HepG2 (cell line): Measurements from ENCODE around the gene PANK4. TPM values are rescaled to one million over a fixed set of nuclear protein-coding genes. Genes with fewer than 3 reads are reported as not detected.

Experiments
- BATF2 ChIP-seq: sonication (generic); formaldehyde crosslinking; IDR thresholded peaks from 2 replicates; pipeline ENCODE4 v1.8.0; 2022; ENCODE audit warnings: mild to moderate bottlenecking, missing genetic modification reagents, moderate library complexity
- CBX2 ChIP-seq, 2 experiments: fragments of 200-600 bp in 1 of 2; sonication (generic); formaldehyde crosslinking in 1 of 2; IDR thresholded peaks; 2 replicates each; pipeline versions ENCODE4 v1.7.0 to v1.8.1; 2018 to 2022; ENCODE audit warnings: low read depth in 2 of 2, low read length in 1 of 2, mild to moderate bottlenecking in 1 of 2, missing genetic modification reagents in 1 of 2
- CEBPB ChIP-seq: IDR thresholded peaks from 2 replicates; pipeline ENCODE4 v1.6.1; 2011; ENCODE audit warnings: low read depth, low read length, improper control_type of control experiment, borderline replicate concordance
- GPN1 ChIP-seq: sonication (generic); formaldehyde crosslinking; IDR thresholded peaks from 2 replicates; pipeline ENCODE4 v1.5.1; 2020; ENCODE audit warnings: missing genetic modification reagents, borderline replicate concordance
- IRF1 ChIP-seq: sonication (generic); formaldehyde crosslinking; IDR thresholded peaks from 2 replicates; pipeline ENCODE4 v1.4.0; 2020; ENCODE audit warnings: low read depth, mild to moderate bottlenecking, missing genetic modification reagents
- NCOA2 ChIP-seq: sonication (generic); formaldehyde crosslinking; IDR thresholded peaks from 2 replicates; pipeline ENCODE4 v1.8.0; 2022; ENCODE audit warnings: inconsistent platforms
- NFRKB ChIP-seq: fragments of 450-650 bp; IDR thresholded peaks from 2 replicates; pipeline ENCODE4 v1.6.1; 2017
- NKX3-1 ChIP-seq: sonication (generic); formaldehyde crosslinking; IDR thresholded peaks from 2 replicates; pipeline ENCODE4 v1.5.0; 2020; ENCODE audit warnings: missing genetic modification reagents
- SPEN ChIP-seq: sonication (generic); formaldehyde crosslinking; IDR thresholded peaks from 2 replicates; pipeline ENCODE4 v1.5.1; 2020; ENCODE audit warnings: low read depth, mild to moderate bottlenecking, missing genetic modification reagents
- TEF ChIP-seq: sonication (generic); formaldehyde crosslinking; IDR thresholded peaks from 2 replicates; pipeline ENCODE4 v1.5.0; 2020; ENCODE audit warnings: missing genetic modification reagents
- TERF1 ChIP-seq: sonication (generic); formaldehyde crosslinking; IDR thresholded peaks from 2 replicates; pipeline ENCODE4 v1.8.0; 2022; ENCODE audit warnings: mild to moderate bottlenecking, missing genetic modification reagents, moderate library complexity
- ZEB1 ChIP-seq: IDR thresholded peaks from 2 replicates; pipeline ENCODE4 v1.6.1; 2012; ENCODE audit warnings: mild to moderate bottlenecking, low read depth, inconsistent platforms; ENCODE audit not compliant: insufficient replicate concordance
- ZFY ChIP-seq: sonication (generic); formaldehyde crosslinking; IDR thresholded peaks from 2 replicates; pipeline ENCODE4 v1.4.0; 2020; ENCODE audit warnings: missing genetic modification reagents
- ZNF552 ChIP-seq: sonication (generic); formaldehyde crosslinking; IDR thresholded peaks from 2 replicates; pipeline ENCODE4 v1.9.0; 2022; ENCODE audit warnings: missing genetic modification reagents, mild to moderate bottlenecking, borderline replicate concordance
- ZNF772 ChIP-seq: sonication (generic); formaldehyde crosslinking; IDR thresholded peaks from 2 replicates; pipeline ENCODE4 v1.5.0; 2020; ENCODE audit warnings: mild to moderate bottlenecking, missing genetic modification reagents
- ZNF777 ChIP-seq: sonication (generic); formaldehyde crosslinking; IDR thresholded peaks from 2 replicates; pipeline ENCODE4 v1.4.0; 2020; ENCODE audit warnings: missing genetic modification reagents
- ZSCAN21 ChIP-seq: sonication (generic); formaldehyde crosslinking; IDR thresholded peaks from 2 replicates; pipeline ENCODE4 v1.8.0; 2022; ENCODE audit warnings: mild to moderate bottlenecking, missing genetic modification reagents, moderate library complexity, borderline replicate concordance
- polyA plus RNA-seq, 8 experiments: library from polyadenylated mRNA; depleted of rRNA in 3 of 8; stranded (reverse) in 7 of 8; unstranded in 1 of 8; fragments of >200 nt; fragmentation: Illumina TruSeq in 4 of 8; extraction: Trizol in 4 of 8; gene quantifications; 2 replicates each; pipeline versions ENCODE4 v1.2.1 to v1.2.3, GENCODE V29; 2011 to 2016; ENCODE audit warnings: low read depth in 4 of 8, missing spikeins in 1 of 8, mixed read lengths in 1 of 8; ENCODE audit not compliant: insufficient read depth in 1 of 8
- total RNA-seq, 5 experiments: library from RNA; depleted of rRNA; stranded (reverse); fragments of >200 nt; fragmentation: Illumina TruSeq; extraction: Trizol; gene quantifications; 2 replicates each; pipeline ENCODE4 v1.2.3, GENCODE V29; 2016; ENCODE audit warnings: low read depth in 1 of 5
- TF ChIP-seq, protein P1 (sequence below): sonication (generic); formaldehyde crosslinking; IDR thresholded peaks from 2 replicates; pipeline ENCODE4 v1.4.0; 2020; ENCODE audit warnings: mild to moderate bottlenecking, missing genetic modification reagents, borderline replicate concordance
- TF ChIP-seq, protein P2 (sequence below): sonication (generic); formaldehyde crosslinking; IDR thresholded peaks from 2 replicates; pipeline ENCODE4 v1.9.0; 2021; ENCODE audit warnings: missing genetic modification reagents, mild to moderate bottlenecking, borderline replicate concordance

The PANK4 gene
- total and polyA plus RNA-seq, 2 of the 13 experiments (the other 11 are each of a cell fraction or from before 2014, with no cell fraction given) = 17.4 to 19.3 TPM

- no peak; the same call in none of the 2 replicates for TF ChIP-seq ZFY
- TF ChIP-seq ZSCAN21 (CRISPR knock-in tag) = 0 out of 2 replicates have a peak, but pooled peaks have one; percentile 10
- TF ChIP-seq TEF (CRISPR knock-in tag) = no peak
- no peak for TF ChIP-seq NKX3-1 (CRISPR knock-in tag)
- TF ChIP-seq SPEN = no peak; the same call in 1 of the 2 replicates
- no peak for TF ChIP-seq ZEB1
- TF ChIP-seq, protein P1, sequence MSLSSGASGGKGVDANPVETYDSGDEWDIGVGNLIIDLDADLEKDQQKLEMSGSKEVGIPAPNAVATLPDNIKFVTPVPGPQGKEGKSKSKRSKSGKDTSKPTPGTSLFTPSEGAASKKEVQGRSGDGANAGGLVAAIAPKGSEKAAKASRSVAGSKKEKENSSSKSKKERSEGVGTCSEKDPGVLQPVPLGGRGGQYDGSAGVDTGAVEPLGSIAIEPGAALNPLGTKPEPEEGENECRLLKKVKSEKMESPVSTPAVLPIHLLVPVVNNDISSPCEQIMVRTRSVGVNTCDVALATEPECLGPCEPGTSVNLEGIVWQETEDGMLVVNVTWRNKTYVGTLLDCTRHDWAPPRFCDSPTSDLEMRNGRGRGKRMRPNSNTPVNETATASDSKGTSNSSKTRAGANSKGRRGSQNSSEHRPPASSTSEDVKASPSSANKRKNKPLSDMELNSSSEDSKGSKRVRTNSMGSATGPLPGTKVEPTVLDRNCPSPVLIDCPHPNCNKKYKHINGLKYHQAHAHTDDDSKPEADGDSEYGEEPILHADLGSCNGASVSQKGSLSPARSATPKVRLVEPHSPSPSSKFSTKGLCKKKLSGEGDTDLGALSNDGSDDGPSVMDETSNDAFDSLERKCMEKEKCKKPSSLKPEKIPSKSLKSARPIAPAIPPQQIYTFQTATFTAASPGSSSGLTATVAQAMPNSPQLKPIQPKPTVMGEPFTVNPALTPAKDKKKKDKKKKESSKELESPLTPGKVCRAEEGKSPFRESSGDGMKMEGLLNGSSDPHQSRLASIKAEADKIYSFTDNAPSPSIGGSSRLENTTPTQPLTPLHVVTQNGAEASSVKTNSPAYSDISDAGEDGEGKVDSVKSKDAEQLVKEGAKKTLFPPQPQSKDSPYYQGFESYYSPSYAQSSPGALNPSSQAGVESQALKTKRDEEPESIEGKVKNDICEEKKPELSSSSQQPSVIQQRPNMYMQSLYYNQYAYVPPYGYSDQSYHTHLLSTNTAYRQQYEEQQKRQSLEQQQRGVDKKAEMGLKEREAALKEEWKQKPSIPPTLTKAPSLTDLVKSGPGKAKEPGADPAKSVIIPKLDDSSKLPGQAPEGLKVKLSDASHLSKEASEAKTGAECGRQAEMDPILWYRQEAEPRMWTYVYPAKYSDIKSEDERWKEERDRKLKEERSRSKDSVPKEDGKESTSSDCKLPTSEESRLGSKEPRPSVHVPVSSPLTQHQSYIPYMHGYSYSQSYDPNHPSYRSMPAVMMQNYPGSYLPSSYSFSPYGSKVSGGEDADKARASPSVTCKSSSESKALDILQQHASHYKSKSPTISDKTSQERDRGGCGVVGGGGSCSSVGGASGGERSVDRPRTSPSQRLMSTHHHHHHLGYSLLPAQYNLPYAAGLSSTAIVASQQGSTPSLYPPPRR (CRISPR knock-in tag) = no peak
- TF ChIP-seq ZNF777 (CRISPR knock-in tag) = 0 out of 2 replicates have a peak, but pooled peaks have one; percentile 7
- TF ChIP-seq CEBPB = no peak
- TF ChIP-seq NCOA2 (CRISPR knock-in tag) = no peak
- TF ChIP-seq ZNF552 (CRISPR knock-in tag) = no peak
- TF ChIP-seq GPN1 (CRISPR knock-in tag) = no peak
- TF ChIP-seq NFRKB = no peak
- TF ChIP-seq CBX2 (IDR thresholded peaks at IDR 0.05; ENCODE audit: low read depth, low read length) = no peak
- TF ChIP-seq CBX2 (CRISPR knock-in tag; IDR thresholded peaks at IDR 0.05; ENCODE audit: low read depth) = no peak
- TF ChIP-seq, protein P2, sequence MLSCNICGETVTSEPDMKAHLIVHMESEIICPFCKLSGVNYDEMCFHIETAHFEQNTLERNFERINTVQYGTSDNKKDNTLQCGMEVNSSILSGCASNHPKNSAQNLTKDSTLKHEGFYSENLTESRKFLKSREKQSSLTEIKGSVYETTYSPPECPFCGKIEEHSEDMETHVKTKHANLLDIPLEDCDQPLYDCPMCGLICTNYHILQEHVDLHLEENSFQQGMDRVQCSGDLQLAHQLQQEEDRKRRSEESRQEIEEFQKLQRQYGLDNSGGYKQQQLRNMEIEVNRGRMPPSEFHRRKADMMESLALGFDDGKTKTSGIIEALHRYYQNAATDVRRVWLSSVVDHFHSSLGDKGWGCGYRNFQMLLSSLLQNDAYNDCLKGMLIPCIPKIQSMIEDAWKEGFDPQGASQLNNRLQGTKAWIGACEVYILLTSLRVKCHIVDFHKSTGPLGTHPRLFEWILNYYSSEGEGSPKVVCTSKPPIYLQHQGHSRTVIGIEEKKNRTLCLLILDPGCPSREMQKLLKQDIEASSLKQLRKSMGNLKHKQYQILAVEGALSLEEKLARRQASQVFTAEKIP (CRISPR knock-in tag) = no peak
- no peak for TF ChIP-seq TERF1 (CRISPR knock-in tag)
- TF ChIP-seq BATF2 (CRISPR knock-in tag) = peak; percentile 46; the same call in 1 of the 2 replicates
- TF ChIP-seq ZNF772 (CRISPR knock-in tag) = no peak
- no peak for TF ChIP-seq IRF1 (CRISPR knock-in tag)
Measured at GRCh38 chr1:2546515-2547209, 20.3 kb upstream of the PANK4 start (continued).
